ENCODE results near the gene ATP5PO.
"Not testable (repeated sequence)": the region's sequence is repeated elsewhere in the genome, so short reads cannot be mapped to it uniquely, and the experiment has no call there.

ATP5PO gene

DNA sequence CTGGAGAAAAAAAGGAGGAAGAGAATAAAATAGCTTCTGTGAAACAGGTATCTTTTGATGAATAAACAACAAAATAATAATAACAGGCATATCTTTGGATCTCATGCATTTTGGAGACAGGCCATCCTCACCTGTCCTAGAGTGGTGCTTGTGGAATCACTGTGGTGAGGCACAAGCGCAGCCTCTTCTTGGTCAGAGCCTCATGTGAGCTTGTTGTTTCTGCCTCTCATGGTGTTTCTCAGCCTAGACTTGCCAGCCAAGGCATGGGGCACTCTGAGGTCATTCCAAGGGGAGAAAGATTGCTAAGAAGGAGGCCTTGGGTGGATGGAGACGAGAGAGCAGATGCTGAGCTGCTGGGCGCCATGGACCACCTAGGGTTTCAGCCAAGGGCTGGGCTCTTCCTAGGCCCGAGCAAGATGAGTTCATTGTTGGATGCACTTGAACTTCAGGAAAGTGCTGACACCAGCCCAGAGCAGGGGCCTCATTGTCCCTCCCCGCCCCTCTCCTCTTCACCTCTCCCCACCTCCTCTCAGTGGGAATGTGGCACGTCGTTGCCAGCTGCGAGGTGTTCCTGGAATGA lies 49.5 kb downstream of the ATP5PO start:
- no peak for DNase-seq

DNA sequence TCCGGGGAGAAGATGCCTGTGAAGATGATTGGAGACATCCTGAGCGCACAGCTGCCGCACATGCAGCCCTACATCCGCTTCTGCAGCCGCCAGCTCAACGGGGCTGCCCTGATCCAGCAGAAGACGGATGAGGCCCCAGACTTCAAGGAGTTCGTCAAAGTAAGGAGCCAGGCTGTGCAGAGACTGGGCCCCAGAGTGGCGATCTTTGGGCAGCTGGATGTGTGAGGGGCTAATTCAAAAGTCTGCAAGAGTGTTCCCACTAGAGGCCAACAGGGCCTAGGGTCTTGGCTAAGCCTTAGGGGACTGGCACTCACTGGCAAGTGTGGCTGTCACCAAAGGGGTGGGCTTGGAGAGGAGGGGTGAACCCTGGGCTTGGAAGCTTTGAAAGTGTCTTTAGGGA lies 50.4 kb downstream of the ATP5PO start:
- no peak for DNase-seq

DNA sequence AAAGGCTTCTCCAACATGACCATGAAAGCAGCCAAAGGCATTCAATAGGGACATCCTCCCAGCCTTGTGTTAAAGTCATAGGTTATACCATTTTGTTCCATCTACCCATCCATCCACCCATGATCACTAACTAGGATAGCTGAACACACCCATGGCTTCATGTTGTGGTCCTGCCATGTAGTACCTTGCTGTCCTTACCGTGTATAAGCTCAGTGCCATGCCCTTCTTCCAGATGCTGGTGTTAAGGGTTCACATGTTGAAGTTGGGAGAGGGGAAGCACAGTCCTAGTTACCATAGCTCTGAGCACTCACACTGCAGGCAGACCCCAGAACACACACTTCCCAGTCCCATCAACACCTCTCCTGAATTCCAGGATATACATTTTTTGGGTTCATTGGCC lies 51.5 kb downstream of the ATP5PO start:
- no peak for DNase-seq

DNA sequence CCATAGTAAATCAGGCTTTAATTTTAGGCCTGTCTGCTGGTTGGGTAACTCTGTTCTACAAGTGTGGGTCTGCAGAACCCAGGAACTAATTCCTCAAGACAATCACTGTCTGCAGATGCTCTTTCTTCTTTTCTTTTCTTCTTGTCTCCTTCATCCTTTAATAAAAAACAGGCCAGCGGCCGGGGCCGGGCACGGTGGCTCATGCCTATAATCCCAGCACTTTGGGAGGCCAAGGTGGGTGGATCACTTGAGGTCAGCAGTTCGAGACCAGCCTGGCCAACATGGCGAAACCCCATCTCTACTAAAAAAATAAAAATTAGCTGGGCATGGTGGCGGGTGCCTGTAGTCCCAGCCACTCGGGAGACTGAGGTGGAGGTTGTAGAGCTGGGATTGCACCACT lies 52.4 kb downstream of the ATP5PO start:
- DNase-seq = not testable (repeated sequence)

DNA sequence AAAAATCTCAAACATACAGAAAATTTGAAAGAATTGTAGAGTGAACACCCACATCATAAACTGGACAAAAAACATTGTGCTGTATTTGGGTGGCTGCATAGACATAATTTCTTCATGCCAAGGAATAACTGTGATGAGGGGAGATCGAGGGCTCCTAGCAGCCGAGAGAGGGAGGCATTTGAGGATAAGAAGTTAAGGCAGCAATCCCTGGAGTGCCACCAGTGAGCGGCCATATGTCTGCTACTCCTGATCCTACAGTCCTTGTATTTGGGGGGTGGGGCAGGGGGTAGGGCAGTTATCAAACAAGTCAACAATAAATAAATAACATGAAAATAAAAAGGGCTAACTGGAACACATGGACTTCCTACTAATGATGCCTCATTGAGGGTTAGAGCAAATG lies 54.5 kb downstream of the ATP5PO start:
- DNase-seq = no peak

DNA sequence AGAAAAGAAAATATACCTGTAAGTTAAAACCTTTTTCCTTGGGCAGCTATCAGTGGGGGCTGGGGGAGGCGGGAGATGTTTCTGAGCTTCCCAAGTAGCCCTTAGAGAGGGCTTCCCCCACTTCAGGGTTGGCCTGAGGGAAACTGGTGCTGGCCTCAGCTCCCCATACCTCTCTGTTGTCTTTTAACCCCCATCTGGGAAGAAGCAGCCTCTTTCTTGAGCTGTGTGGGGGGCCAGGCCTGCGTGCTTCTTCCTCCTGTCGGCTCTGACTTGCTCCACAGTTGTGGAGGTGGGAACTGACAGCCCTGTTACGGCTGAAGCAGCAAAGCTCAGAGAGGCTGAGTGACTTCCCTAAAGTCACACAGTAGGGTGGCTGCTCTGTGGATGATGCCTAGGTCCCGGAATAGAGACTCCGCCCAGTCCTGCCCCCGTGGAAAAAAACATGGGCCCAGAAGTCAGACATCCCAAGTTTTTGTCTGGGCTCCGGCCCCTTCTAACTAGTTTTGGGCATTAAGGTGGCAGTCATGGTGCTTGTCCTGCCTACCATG lies 55.2 kb downstream of the ATP5PO start:
- no peak for DNase-seq

DNA sequence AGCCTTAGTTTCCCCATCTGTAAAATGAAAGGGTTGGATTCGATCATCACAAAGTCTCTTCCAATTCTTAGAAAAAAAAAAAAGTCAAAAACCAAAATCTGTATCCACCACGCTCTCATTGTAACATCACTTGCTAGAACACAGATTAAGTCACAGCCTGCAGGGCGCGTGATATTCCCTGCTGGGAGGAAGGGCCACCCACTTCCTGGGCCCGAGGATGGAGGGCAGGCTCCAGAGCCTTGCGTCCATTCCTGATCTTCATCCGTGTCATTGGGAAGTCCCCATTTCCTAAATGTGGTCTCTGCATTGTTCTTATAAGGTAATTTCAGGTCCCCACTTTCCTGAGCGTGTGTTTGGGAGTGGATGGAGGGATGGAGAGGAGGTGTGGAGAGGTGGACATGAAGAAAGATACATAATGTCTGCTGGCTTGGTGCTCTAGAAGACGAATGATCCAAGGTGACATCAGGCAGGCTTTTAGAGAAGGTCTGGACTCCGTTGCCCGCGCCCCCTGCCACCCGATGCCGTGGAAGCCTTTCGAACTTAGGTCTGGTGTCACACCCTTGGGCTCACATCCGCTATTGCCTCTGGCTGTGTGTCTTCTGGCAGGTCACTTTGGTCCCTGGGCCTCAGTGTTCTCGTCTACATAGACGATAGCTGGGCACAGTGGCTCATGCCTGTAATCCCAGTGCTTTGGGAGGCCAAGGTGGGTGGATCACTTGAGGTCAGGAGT lies 56.1 kb downstream of the ATP5PO start:
- no peak for DNase-seq

DNA sequence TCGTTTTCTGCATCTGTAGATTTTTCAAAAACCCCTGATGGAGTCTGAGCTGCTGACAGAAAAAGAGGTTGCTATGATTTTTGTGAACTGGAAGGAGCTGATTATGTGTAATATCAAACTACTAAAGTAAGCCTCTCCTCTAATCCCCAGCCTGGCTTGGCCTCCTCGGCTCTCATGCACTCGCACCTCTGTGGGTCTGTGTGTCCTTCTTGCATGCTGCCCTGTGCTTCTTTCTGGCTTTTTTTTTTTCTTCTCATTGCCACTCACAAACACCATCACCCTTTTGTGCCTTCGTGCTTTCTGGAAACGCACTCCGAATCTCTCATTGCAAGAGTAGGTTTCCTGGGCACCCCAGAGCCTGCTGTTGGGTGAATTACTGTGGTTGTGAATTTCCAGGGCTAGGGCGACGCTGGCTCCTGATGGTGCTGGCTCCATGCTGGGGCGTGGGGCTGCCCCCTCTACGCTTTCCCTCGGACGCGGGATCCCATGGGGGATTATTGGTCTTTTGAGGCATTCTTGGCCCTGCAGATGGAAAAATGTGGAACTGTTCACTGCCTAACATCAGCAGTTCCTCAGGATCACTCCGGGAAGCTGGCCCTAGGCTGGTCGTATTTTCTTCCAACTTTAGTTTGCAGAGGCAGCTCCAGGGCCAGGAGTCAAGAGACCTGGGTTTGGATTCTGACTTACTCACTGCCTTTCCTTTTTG lies 56.8 kb downstream of the ATP5PO start:
- DNase-seq = no peak

DNA sequence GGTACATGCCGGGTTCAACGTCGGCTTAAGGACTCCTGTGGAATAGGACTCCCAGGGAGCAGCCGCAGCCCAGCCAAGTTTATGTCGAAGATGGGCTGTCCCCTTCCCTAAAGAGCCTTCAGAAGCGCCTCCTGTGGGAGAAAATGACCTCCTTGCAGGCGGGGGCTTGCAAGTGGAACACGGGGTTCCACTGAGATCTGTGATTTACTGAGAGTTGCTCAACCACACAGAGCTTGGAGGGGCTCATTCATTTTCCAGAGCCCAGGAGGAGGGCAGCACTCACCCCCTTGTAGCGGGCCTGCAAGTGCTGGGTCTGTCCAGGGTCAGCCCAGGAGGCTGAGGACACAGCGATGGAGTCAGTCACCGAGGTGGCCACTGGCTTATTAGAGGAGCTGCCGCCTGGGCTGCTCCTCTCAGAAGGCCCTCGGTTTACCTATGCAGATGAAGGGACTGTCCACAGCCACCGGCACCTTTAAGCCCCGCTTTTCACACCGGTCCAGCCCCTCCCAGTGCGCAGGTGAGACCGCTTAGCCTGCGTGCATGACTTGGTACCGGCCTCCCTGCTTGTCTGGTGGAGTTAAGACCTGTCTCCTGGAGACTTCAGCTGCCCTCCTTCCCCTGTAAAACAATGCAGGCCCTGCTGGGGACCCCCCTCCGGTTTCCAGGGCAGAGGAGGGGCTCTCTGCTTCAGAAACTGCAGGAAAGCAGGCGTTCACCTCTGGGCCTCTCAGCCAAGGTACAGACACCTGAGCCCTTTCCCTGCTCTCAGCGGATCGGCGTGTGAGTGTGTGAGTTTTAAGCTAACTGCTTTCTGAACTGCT lies 57.5 kb downstream of the ATP5PO start:
- DNase-seq = no peak

DNA sequence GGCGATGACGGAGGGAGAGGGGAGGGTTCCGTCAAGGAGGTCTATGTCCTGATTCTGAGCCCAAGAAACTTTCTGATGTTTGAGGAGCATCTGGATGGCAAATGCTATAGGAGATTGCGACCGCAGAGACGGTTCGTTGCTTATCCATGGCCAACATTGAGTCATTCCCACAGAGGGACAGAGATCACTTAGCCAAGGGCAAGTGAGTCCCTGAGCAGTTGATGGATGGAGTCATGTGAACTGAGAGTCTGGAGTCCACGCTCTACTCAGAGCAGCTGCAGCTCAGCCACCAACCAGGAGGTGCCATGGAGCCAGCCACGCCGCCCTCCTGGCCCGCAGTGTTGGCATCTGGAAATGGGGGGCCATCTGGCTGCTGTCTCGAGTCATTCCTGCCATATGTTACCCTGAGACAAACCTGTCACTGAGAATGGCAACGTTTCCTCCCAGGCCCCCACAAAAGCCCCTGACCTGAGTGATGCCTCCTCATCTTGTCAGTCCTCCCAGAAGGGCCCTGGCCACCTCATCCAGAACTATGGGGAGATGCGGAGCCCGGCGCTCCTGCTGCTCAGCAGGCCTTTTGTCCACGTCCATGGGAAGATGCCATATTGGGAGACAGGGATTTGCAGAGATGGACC lies 58.6 kb downstream of the ATP5PO start:
- peak; percentile 63 for DNase-seq

DNA sequence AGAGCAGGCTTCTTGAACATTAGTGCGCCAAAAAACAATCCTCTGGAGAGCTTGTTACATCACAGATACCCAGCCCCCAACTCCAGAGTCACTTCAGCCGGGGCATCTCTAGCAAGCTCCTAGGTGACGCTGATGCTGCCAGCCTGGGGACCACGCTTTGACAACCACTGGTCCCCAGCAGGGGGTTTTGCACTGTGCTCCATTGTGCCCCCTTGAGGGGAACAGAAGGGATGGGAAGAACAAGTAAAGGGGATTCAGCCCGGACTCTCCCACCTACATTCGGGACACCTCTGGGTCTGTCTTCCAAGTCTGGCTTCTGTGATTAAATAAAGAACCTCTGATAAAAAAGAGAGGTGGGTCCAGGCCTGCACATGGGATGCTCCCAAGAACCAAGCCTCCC lies 60.4 kb downstream of the ATP5PO start:
- DNase-seq = no peak

DNA sequence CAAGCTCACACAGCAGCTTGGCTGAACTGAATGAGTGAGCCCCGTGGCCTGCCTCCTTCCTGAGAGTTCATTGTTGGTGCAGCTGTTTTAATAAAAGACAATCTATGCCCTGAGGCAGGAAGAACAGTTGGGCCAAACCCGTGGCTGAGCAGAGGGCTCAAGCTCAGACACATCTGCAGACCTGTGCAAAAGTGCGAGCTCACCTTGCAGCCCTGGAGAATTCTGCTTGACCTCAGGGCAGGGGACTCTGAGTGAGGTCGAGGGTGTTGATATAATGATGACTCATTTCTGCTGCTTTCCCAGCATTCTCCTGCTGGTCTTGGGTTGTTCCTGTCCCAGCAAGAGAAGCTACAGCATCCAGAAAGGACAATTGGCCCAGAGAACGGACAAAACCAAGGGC lies 61.0 kb downstream of the ATP5PO start:
- DNase-seq = no peak
